CD8-positive, alpha-beta memory T cell (primary cell): ENCODE data around the gene TUFT1. TPM values are rescaled to one million over a fixed set of nuclear protein-coding genes. Genes with fewer than 3 reads are reported as not detected.
A peak's percentile ranks its signal among the peaks of the same experiment; 100 is the strongest.

Experiments
- CTCF ChIA-PET: fragments of 350-600 bp; sonication (Branson Sonifier 250); formaldehyde crosslinking; loops from one replicate; lab custom pipeline; 2021; ENCODE audit warnings: antibody characterized with exemption; lab: Charles Lee
- POLR2A ChIA-PET: fragments of 350-600 bp; sonication (Branson Sonifier 250); formaldehyde crosslinking; loops from one replicate; lab custom pipeline; 2021; ENCODE audit warnings: antibody characterized with exemption; lab: Charles Lee
- DNase-seq, 5 donors: peaks; one replicate each; pipeline versions ENCODE4 v3.0.0 to v3.0.0-alpha.2; 2020 to 2022; ENCODE audit warnings: mixed read lengths in 1 of 5
- H3K27ac ChIP-seq: one replicate; pipeline ENCODE4 v1.7.0; 2013; ENCODE audit warnings: low read depth, mild to moderate bottlenecking, low read length, moderate library complexity
- H3K27me3 ChIP-seq: 2 replicates; pipeline ENCODE4 v1.7.0; 2013; ENCODE audit warnings: low read length, mild to moderate bottlenecking; ENCODE audit not compliant: insufficient read depth, poor library complexity, severe bottlenecking
- H3K36me3 ChIP-seq: 2 replicates; pipeline ENCODE4 v1.7.0; 2013; ENCODE audit warnings: mild to moderate bottlenecking, low read length, moderate library complexity; ENCODE audit not compliant: insufficient read depth
- H3K4me1 ChIP-seq: 2 replicates; pipeline ENCODE4 v1.7.0; 2013; ENCODE audit warnings: mild to moderate bottlenecking, low read length, moderate library complexity; ENCODE audit not compliant: insufficient read depth
- H3K4me3 ChIP-seq: 2 replicates; pipeline ENCODE4 v1.7.0; 2013; ENCODE audit warnings: mild to moderate bottlenecking, low read length
- H3K9me3 ChIP-seq: 2 replicates; pipeline ENCODE4 v1.7.0; 2013; ENCODE audit warnings: mild to moderate bottlenecking, low read length
- H3K27ac Mint-ChIP-seq, 8 donors: one replicate each; pipeline ENCODE4 v1.8.0; 2020 to 2021; ENCODE audit warnings: mixed read lengths in 8 of 8, mild to moderate bottlenecking in 6 of 8, inconsistent platforms in 3 of 8, moderate library complexity in 3 of 8
- H3K27me3 Mint-ChIP-seq, 2 donors: one replicate each; pipeline ENCODE4 v1.8.0; 2020 to 2021; ENCODE audit warnings: mixed read lengths in 2 of 2, mild to moderate bottlenecking in 1 of 2, moderate library complexity in 1 of 2
- H3K36me3 Mint-ChIP-seq, 3 donors: one replicate each; pipeline ENCODE4 v1.8.0; 2020 to 2021; ENCODE audit warnings: mixed read lengths in 3 of 3, inconsistent platforms in 1 of 3, mild to moderate bottlenecking in 1 of 3
- H3K4me1 Mint-ChIP-seq, 3 donors: one replicate each; pipeline ENCODE4 v1.8.0; 2020 to 2021; ENCODE audit warnings: mixed read lengths in 3 of 3, inconsistent platforms in 1 of 3, mild to moderate bottlenecking in 1 of 3
- H3K4me3 Mint-ChIP-seq, 7 donors: one replicate each; pipeline ENCODE4 v1.8.0; 2020 to 2021; ENCODE audit warnings: mixed read lengths in 7 of 7, mild to moderate bottlenecking in 6 of 7, moderate library complexity in 4 of 7, inconsistent platforms in 2 of 7
- H3K9me3 Mint-ChIP-seq, 5 donors: one replicate each; pipeline ENCODE4 v1.8.0; 2020 to 2022; ENCODE audit warnings: mixed read lengths in 5 of 5, mild to moderate bottlenecking in 3 of 5, moderate library complexity in 2 of 5, inconsistent platforms in 1 of 5
- polyA plus RNA-seq: library from polyadenylated mRNA; unstranded; fragments of 300-500 nt; fragmentation: Illumina TruSeq; gene quantifications from one replicate; pipeline ENCODE4 v1.2.3, GENCODE V29; 2021
- total RNA-seq, 2 experiments: library from RNA; stranded (reverse); gene quantifications; one replicate each; pipeline ENCODE4 v1.2.3, GENCODE V29; 2021

The TUFT1 gene
- total and polyA plus RNA-seq, 3 experiments from 2014 or later: 1.8 to 2.3 (median 2.0) TPM

DNA sequence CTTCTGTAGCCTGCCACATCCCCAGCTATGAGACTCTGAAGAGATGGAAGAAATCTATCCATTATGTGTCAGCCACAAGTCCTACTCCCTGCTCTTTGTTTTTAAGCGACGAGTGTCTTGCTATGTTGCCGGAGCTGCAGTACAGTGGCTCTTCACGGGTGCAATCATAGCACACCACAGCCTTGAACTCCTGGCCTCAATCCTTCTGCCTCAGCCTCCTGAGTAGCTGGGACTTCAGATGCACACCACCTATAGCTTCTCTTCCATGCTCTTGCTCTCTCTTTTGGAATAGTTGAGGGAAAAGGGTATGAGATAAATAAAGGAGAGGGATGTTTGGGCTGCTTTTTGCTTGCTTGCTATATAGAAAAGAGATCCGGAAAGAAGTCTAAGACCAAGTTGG is 1.6 kb downstream of the TUFT1 start:
- Mint-ChIP-seq H3K4me1 (peaks cover 23 to 26% (median 23%) of the 10 kb centered on the region in 3 donors), H3K36me3 (peaks cover 0 to 5% (median 0%) of the 10 kb centered on the region in 3 donors), H3K9me3 (no peaks in the 10 kb centered on the region), H3K4me3 (peak overlapping the region; percentile 90 to 98 (median 94)), H3K27ac (no peak overlapping the region), H3K27me3 (peaks cover 3 to 9% of the 10 kb centered on the region in 2 donors)
- Histone ChIP-seq H3K9me3 (no peaks in the 10 kb centered on the region), H3K4me3 (no peak overlapping the region), H3K36me3 (no peaks in the 10 kb centered on the region), H3K4me1 (peaks cover 17% of the 10 kb centered on the region), H3K27me3 (no peaks in the 10 kb centered on the region), H3K27ac (no peak overlapping the region)
- ChIA-PET POLR2A (no interaction called here), CTCF (interaction anchor here (1.0 to 1.2 kb wide), 2 partner anchors 31 to 52 kb away, joined by 3 read pairs; partner anchors contain the start of gene CGN)
- DNase-seq: no peak

DNA sequence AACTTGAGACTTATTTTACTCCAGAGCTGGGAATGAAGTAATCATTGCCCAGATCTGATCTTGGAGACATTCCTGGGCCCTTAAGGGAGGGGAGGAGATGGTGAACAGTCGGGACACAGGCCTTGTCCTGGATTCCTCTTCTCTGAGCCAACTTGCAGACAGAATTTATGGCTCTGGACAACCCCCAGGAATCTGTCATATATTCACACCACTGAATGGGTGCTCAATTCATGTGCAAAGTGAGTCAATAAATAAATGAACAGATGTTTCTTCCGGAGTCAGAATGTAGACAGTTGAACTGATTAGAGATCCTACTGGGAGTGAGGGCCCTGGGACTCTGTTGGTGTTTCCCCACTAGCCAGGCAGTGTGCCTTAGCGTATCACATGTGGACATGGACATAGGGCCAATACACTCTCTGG is 2.6 kb downstream of the TUFT1 start:
- Mint-ChIP-seq H3K27ac (no peak overlapping the region), H3K9me3 (no peaks in the 10 kb centered on the region), H3K27me3 (peaks cover 3 to 9% of the 10 kb centered on the region in 2 donors), H3K36me3 (peaks cover 0 to 5% (median 0%) of the 10 kb centered on the region in 3 donors), H3K4me1 (peaks cover 26% of the 10 kb centered on the region in 3 donors), H3K4me3 (peak overlapping the region in 1 of 7 donors; percentile 91)
- no peaks in the 10 kb centered on the region for H3K27me3 ChIP-seq
- no peak overlapping the region for H3K4me3 ChIP-seq
- POLR2A ChIA-PET: interaction anchor here (0.6 kb wide), 1 partner anchor 8 kb away, joined by 3 read pairs; no protein-coding TSS in a partner anchor
- peaks cover 17% of the 10 kb centered on the region for H3K4me1 ChIP-seq
- H3K9me3 ChIP-seq: no peaks in the 10 kb centered on the region
- CTCF ChIA-PET: no interaction called here
- no peak overlapping the region for H3K27ac ChIP-seq
- no peaks in the 10 kb centered on the region for H3K36me3 ChIP-seq
- no peak for DNase-seq

DNA sequence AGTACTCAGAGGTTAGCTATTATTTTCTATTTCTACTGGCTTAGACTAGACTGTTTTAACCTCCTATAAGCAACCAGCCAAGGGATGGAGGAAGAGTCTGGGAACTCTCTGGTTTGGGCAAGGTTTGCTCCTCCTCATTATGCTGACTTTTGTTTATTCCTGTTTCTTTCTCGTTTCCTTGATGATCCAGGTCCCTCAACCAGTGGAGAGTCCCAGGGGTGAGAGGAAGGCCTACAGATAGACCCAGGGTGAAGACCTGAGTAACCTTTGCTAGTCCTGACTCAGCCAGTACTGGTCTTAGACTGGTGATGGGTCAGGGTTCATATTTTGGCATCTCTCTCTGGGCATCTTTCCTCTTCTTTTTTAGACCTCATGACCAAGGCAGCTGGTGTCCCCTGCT is 5.4 kb downstream of the TUFT1 start:
- Histone ChIP-seq H3K36me3 (no peaks in the 10 kb centered on the region), H3K9me3 (no peaks in the 10 kb centered on the region), H3K27ac (no peak overlapping the region), H3K4me1 (peaks cover 8% of the 10 kb centered on the region), H3K4me3 (no peak overlapping the region), H3K27me3 (no peaks in the 10 kb centered on the region)
- DNase-seq: no peak
- ChIA-PET CTCF (interaction anchor here (1.0 kb wide), 1 partner anchor 9 kb away, joined by 3 read pairs; no protein-coding TSS in a partner anchor), POLR2A (no interaction called here)
- H3K27ac Mint-ChIP-seq: peak overlapping the region in 1 of 8 donors; percentile 47
- H3K36me3 Mint-ChIP-seq: no peaks in the 10 kb centered on the region
- H3K4me3 Mint-ChIP-seq: no peak overlapping the region
- H3K4me1 Mint-ChIP-seq: peaks cover 13 to 18% (median 17%) of the 10 kb centered on the region in 3 donors
- H3K27me3 Mint-ChIP-seq: peaks cover 5 to 9% of the 10 kb centered on the region in 2 donors
- no peaks in the 10 kb centered on the region for H3K9me3 Mint-ChIP-seq

DNA sequence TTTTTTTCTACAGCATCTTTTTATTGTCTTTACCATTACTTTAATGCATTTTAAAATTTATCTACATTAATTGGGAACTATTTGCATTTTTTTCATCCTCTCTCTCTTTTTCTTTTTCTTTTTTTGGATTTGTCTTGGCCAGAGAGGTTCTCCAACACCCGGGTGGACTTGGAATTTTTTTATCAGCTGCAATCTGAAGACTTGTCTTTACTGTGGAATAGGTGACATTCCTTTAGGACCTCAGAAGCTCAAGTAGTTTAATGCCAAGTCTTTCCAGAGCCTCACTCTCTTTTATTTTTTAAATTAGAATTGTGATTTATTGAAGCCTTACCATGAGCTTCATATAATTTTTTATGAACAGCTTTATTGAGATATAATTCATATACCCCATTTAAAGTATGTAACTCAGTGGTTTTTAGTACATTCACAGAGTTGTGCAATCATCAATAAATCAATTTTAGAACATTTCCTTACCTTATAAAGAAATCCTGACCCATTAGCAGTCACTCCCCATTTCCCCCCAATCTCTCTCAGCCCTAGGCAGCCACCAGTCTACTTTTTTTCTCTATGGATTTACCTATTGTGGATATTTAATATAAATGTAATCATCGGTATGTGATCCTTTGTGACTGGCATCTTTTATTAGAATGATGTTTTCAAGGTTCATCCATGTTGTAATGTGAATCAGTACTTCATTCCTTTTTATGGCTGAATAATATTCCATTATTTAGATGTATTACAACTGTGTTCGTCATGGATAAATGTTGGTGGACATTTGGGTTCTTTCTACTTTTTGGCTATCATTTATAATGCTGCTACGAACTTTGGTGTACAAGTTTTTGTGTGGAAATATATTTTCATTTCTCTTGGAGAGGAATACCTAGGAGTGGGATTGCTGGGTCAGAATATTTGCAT is 6.2 kb downstream of the TUFT1 start:
- H3K4me1 ChIP-seq: peaks cover 2% of the 10 kb centered on the region
- no peaks in the 10 kb centered on the region for H3K36me3 ChIP-seq
- peaks cover 5 to 8% of the 10 kb centered on the region in 2 donors for H3K27me3 Mint-ChIP-seq
- no peak overlapping the region for H3K27ac ChIP-seq
- peaks cover 0 to 3% (median 0%) of the 10 kb centered on the region in 3 donors for H3K36me3 Mint-ChIP-seq
- H3K27ac Mint-ChIP-seq: no peak overlapping the region
- DNase-seq: no peak
- CTCF ChIA-PET: no interaction called here
- no peaks in the 10 kb centered on the region for H3K9me3 Mint-ChIP-seq
- no peak overlapping the region for H3K4me3 Mint-ChIP-seq
- POLR2A ChIA-PET: no interaction called here
- no peak overlapping the region for H3K4me3 ChIP-seq
- no peaks in the 10 kb centered on the region for H3K27me3 ChIP-seq
- peaks cover 6 to 10% (median 10%) of the 10 kb centered on the region in 3 donors for H3K4me1 Mint-ChIP-seq
- no peaks in the 10 kb centered on the region for H3K9me3 ChIP-seq

DNA sequence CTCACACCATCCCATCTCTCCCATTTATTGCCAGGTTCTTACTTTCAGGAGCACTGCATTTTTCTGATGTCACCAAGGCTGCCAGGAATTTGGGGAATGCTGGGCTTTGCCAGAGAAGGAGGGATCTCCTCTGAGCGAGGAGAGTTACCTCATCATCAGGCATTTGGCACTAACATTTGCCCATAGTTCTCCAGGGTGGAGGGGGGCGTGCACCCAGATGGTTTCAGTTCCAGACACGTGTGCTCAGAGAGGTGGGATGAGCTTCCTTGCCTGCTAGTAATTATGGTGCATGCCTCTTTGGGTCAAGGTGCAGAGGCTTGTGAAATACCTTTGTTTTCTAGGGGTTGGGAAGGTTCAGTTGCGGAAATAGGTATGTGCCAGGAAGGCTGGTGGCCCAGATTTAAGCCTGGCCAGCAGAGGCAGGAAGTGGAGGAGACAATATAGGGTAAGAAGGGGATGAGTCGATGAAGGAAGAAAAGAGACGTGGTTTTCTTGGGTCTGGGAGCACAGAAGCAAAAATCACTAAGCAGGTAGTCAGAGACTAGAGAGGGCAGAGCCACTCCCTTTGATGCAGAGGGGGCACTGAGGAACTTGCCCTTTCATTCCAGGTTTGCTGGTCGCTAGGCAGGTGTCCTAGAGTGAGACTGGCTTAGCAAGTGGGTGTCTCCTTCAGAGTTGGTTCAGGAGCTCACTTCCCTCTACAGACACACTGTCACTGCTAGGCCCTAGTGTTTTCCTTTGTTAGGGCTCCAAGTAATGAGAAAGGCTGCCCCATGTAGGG is 7.2 kb downstream of the TUFT1 start:
- Histone ChIP-seq H3K36me3 (no peaks in the 10 kb centered on the region), H3K4me1 (no peaks in the 10 kb centered on the region), H3K9me3 (no peaks in the 10 kb centered on the region), H3K27me3 (no peaks in the 10 kb centered on the region), H3K4me3 (no peak overlapping the region), H3K27ac (no peak overlapping the region)
- H3K27me3 Mint-ChIP-seq: peaks cover 0 to 6% of the 10 kb centered on the region in 2 donors
- POLR2A ChIA-PET: no interaction called here
- CTCF ChIA-PET: no interaction called here
- no peaks in the 10 kb centered on the region for H3K9me3 Mint-ChIP-seq
- H3K36me3 Mint-ChIP-seq: peaks cover 0 to 5% (median 0%) of the 10 kb centered on the region in 3 donors
- DNase-seq: no peak
- H3K27ac Mint-ChIP-seq: peak overlapping the region in 2 of 8 donors; percentile 43 to 52
- H3K4me3 Mint-ChIP-seq: no peak overlapping the region
- peaks cover 0 to 3% (median 3%) of the 10 kb centered on the region in 3 donors for H3K4me1 Mint-ChIP-seq

DNA sequence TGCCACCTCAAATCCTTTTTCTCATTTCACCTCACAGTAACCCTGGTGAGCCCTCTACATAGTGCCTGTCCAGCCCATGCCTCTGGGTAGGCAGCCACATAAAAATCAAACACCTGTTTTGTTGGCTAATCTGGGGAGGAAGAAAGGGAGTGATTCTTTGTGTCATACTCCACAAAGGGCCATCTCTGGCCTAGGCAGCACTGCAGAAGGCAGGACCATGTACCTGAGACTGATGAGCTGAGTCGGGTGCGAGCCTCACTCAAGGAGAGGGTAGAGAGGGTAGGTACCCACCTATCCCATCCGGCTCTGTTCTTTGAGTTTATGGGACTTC is 7.8 kb downstream of the TUFT1 start:
- CTCF ChIA-PET: no interaction called here

DNA sequence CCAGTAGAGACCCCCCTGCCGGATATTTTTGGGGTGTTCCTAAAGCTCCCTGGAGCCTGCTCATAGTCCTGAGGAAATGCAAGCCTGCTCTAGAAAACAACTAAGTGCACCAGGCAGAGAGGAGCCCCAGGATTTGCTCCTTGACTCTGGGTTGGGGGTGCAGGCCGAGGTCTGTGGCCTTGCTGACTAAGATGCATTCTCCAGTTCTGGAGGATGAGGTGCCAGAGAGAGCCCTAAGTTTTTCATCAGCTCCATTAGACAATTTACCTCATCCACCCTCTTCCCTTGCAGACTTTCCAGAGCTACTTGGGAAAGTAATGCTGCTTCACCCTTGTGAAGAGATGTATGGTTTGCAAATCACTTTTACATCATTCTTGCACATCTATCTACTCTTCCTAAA is 9.1 kb downstream of the TUFT1 start:
- DNase-seq: no peak
- no peak overlapping the region for H3K27ac Mint-ChIP-seq
- no peaks in the 10 kb centered on the region for H3K36me3 ChIP-seq
- ChIA-PET POLR2A (no interaction called here), CTCF (no interaction called here)
- peaks cover 0 to 3% (median 3%) of the 10 kb centered on the region in 3 donors for H3K4me1 Mint-ChIP-seq
- H3K36me3 Mint-ChIP-seq: peaks cover 0 to 5% (median 0%) of the 10 kb centered on the region in 3 donors
- no peaks in the 10 kb centered on the region for H3K27me3 ChIP-seq
- no peaks in the 10 kb centered on the region for H3K4me1 ChIP-seq
- no peak overlapping the region for H3K4me3 Mint-ChIP-seq
- H3K9me3 Mint-ChIP-seq: no peaks in the 10 kb centered on the region
- H3K9me3 ChIP-seq: no peaks in the 10 kb centered on the region
- H3K27ac ChIP-seq: no peak overlapping the region
- peaks cover 0 to 4% of the 10 kb centered on the region in 2 donors for H3K27me3 Mint-ChIP-seq
- no peak overlapping the region for H3K4me3 ChIP-seq

More for the DNA sequence above, 7.8 kb downstream of the TUFT1 start:
- no peaks in the 10 kb centered on the region for H3K27me3 ChIP-seq
- DNase-seq: no peak
- no peaks in the 10 kb centered on the region for H3K4me1 ChIP-seq
- no peak overlapping the region for H3K27ac ChIP-seq
- no peaks in the 10 kb centered on the region for H3K36me3 ChIP-seq
- no peak overlapping the region for H3K4me3 ChIP-seq
- peaks cover 0 to 6% of the 10 kb centered on the region in 2 donors for H3K27me3 Mint-ChIP-seq
- H3K9me3 ChIP-seq: no peaks in the 10 kb centered on the region
- H3K27ac Mint-ChIP-seq: no peak overlapping the region
- H3K36me3 Mint-ChIP-seq: peaks cover 0 to 5% (median 0%) of the 10 kb centered on the region in 3 donors
- H3K4me3 Mint-ChIP-seq: no peak overlapping the region
- no peaks in the 10 kb centered on the region for H3K9me3 Mint-ChIP-seq
- POLR2A ChIA-PET: interaction anchor here (0.7 kb wide), 1 partner anchor 27 kb away, joined by 4 read pairs; no protein-coding TSS in a partner anchor
- H3K4me1 Mint-ChIP-seq: peaks cover 0 to 3% (median 3%) of the 10 kb centered on the region in 3 donors
